ENCODE results near the gene TANGO6.
"Not testable (repeated sequence)": the region's sequence is repeated elsewhere in the genome, so short reads cannot be mapped to it uniquely, and the experiment has no call there.

TANGO6 gene

DNA sequence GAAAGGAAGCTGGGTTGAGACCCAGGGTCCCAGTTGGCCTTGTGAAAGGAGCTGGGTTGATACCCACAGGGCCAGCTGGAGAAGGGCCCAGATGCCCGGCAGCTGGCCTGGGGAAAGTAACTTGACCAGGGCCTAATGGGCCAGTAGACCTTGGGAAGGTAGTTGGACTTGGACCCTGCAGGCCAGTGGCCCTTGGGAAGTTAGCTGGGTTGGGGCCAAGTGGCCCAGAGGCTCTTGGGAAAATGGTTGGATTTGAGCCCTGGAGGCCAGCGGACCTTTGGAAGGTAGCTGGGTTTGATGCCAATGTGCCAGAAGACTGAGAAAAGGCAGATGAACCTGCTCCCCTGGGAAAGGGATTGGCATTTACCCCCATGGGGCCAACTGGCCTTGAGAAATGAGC is 275.7 kb downstream of the TANGO6 start:
- Histone ChIP-seq H3K27me3 (replicated peaks; ENCODE audit: control insufficient read depth, insufficient read depth, low read length, poor library complexity, severe bottlenecking) (no peaks in the 10 kb centered on the region), H3K4me1 (ENCODE audit: control insufficient read depth, insufficient read depth, low read length, poor library complexity, severe bottlenecking) (no peaks in the 10 kb centered on the region), H3K4me3 (ENCODE audit: insufficient read depth, low read depth, low read length, poor library complexity, severe bottlenecking) (no peak overlapping the region), H3K9me3 (ENCODE audit: control insufficient read depth, low read length) (no peaks in the 10 kb centered on the region), H3K36me3 (ENCODE audit: control insufficient read depth, insufficient read depth, low read length) (peaks cover 48% of the 10 kb centered on the region), H3K27ac (ENCODE audit: insufficient read depth, low read length, poor library complexity, severe bottlenecking) (no peak overlapping the region)
- no peak for DNase-seq

DNA sequence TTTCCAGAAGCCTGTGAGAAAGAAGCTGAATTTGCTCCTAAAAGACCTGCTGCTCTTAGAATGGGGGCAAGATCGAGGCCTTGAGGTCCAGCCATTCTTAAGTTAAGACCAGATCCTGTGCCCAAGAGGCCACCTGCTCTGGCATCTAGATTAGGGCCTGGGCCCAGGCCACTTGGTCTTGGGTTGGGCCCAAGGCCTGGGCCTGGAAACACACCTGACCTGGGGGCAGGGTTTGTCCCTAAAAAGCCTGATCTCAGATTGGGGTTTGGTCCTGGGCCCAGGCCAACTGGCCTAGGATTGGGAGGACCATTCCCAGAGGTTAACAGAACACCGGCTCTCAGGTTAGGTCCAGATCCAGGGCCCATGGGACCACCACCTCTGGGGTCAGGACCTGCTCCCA is 276.2 kb downstream of the TANGO6 start:
- Histone ChIP-seq H3K27me3 (replicated peaks; ENCODE audit: control insufficient read depth, insufficient read depth, low read length, poor library complexity, severe bottlenecking) (no peaks in the 10 kb centered on the region), H3K36me3 (ENCODE audit: control insufficient read depth, insufficient read depth, low read length) (peaks cover 48% of the 10 kb centered on the region), H3K4me1 (ENCODE audit: control insufficient read depth, insufficient read depth, low read length, poor library complexity, severe bottlenecking) (no peaks in the 10 kb centered on the region), H3K9me3 (ENCODE audit: control insufficient read depth, low read length) (no peaks in the 10 kb centered on the region), H3K4me3 (ENCODE audit: insufficient read depth, low read depth, low read length, poor library complexity, severe bottlenecking) (no peak overlapping the region), H3K27ac (ENCODE audit: insufficient read depth, low read length, poor library complexity, severe bottlenecking) (no peak overlapping the region)
- DNase-seq = no peak

DNA sequence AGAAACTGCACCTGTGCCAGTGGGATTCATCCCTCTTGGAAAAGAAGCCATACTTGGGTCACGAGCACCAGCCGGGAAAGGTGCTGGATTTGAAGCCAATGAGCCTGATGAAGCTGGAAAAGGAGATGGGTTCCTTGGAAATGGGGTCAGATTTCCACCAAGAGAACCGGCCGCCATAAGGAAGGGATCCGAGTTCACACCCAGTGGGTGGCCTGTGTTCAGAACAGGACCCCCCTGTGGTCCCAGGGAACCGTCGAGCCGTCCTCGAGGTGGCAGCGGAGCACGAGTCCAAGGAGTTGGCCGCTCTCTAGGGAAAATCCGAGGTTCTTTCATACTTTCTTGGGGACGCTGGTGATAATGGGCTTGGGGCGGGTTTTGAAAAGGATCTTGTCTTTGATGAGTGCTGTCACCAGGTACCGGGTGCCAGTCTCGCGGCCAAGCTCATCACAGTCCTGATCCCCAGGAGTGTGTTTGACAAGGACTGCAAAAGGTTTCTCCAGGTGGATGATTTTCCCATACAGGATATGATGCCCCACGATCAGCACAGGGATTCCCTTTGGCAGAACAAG is 276.8 kb downstream of the TANGO6 start:
- H3K4me3 ChIP-seq (ENCODE audit: insufficient read depth, low read depth, low read length, poor library complexity, severe bottlenecking) = no peak overlapping the region
- H3K9me3 ChIP-seq (ENCODE audit: control insufficient read depth, low read length) = no peaks in the 10 kb centered on the region
- no peak overlapping the region for H3K27ac ChIP-seq (ENCODE audit: insufficient read depth, low read length, poor library complexity, severe bottlenecking)
- no peaks in the 10 kb centered on the region for H3K27me3 ChIP-seq (replicated peaks; ENCODE audit: control insufficient read depth, insufficient read depth, low read length, poor library complexity, severe bottlenecking)
- H3K36me3 ChIP-seq (ENCODE audit: control insufficient read depth, insufficient read depth, low read length) = peaks cover 48% of the 10 kb centered on the region
- no peaks in the 10 kb centered on the region for H3K4me1 ChIP-seq (ENCODE audit: control insufficient read depth, insufficient read depth, low read length, poor library complexity, severe bottlenecking)
- DNase-seq = no peak

DNA sequence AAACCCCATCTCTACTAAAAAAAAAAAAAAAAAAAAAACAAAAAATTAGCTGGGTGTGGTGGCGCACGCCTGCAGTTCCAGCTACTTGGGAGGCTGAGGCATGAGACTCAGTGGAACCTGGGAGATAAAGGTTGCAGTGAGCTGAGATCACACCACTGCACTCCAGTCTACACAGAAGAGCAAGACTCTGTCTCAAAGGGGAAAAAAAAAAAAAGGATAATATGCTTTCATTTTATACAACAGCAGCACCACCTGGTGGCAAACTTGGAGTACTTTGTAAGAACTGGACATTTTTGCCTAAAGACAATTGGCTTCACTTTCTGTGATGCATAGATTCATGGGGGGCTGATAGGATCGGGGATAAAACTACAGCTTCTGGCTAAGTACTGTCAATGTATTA is 280.6 kb downstream of the TANGO6 start:
- Histone ChIP-seq H3K27ac (ENCODE audit: insufficient read depth, low read length, poor library complexity, severe bottlenecking) (no peak overlapping the region), H3K4me1 (ENCODE audit: control insufficient read depth, insufficient read depth, low read length, poor library complexity, severe bottlenecking) (no peaks in the 10 kb centered on the region), H3K36me3 (ENCODE audit: control insufficient read depth, insufficient read depth, low read length) (peaks cover 20% of the 10 kb centered on the region), H3K27me3 (replicated peaks; ENCODE audit: control insufficient read depth, insufficient read depth, low read length, poor library complexity, severe bottlenecking) (no peaks in the 10 kb centered on the region), H3K4me3 (ENCODE audit: insufficient read depth, low read depth, low read length, poor library complexity, severe bottlenecking) (no peak overlapping the region), H3K9me3 (ENCODE audit: control insufficient read depth, low read length) (no peaks in the 10 kb centered on the region)
- peak; percentile 28 to 53 (median 39) for DNase-seq

DNA sequence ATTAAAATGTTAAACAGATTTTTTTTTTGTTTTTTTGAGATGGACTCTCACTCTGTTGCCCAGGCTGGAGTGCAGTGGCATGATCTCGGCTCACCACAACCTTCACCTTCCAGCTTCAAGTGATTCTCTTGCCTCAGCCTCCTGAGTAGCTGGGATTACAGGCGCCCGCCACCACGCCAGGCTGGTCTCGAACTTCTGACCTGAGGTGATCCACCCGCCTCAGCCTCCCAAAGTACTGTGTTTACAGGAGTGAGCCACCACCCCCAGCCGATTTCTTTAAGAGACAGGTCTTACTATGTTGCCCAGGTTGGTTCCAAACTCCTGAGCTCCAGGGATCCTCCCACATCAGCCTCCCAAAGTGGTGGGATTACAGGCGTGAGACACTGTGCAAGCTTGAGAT is 281.1 kb downstream of the TANGO6 start:
- H3K27ac ChIP-seq (ENCODE audit: insufficient read depth, low read length, poor library complexity, severe bottlenecking) = not testable (repeated sequence)
- H3K36me3 ChIP-seq (ENCODE audit: control insufficient read depth, insufficient read depth, low read length) = peaks cover 15% of the 10 kb centered on the region

DNA sequence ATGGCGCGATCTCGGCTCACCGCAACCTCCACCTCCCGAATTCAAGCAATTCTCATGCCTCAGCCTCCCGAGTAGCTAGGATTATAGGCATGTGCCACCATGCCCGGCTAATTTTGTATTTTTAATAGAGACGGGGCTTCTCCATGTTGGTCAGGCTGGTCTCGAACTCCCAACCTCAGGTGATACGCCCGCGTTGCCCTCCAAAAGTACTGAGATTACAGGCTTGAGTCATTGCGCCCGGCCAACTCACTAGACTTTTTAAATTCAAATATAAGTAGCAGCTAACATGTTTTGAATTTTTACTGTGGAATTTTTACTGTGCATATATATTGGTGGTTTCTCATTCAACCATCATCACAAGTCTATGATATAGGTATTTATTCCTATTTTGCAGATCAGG is 281.6 kb downstream of the TANGO6 start:
- H3K9me3 ChIP-seq (ENCODE audit: control insufficient read depth, low read length); DNase-seq; H3K27me3 ChIP-seq (replicated peaks; ENCODE audit: control insufficient read depth, insufficient read depth, low read length, poor library complexity, severe bottlenecking); H3K27ac ChIP-seq (ENCODE audit: insufficient read depth, low read length, poor library complexity, severe bottlenecking); H3K4me1 ChIP-seq (ENCODE audit: control insufficient read depth, insufficient read depth, low read length, poor library complexity, severe bottlenecking); H3K4me3 ChIP-seq (ENCODE audit: insufficient read depth, low read depth, low read length, poor library complexity, severe bottlenecking); H3K36me3 ChIP-seq (ENCODE audit: control insufficient read depth, insufficient read depth, low read length): not testable (repeated sequence)

More for the DNA sequence above, 281.1 kb downstream of the TANGO6 start:
- not testable (repeated sequence) for H3K4me3 ChIP-seq (ENCODE audit: insufficient read depth, low read depth, low read length, poor library complexity, severe bottlenecking); H3K4me1 ChIP-seq (ENCODE audit: control insufficient read depth, insufficient read depth, low read length, poor library complexity, severe bottlenecking); H3K27me3 ChIP-seq (replicated peaks; ENCODE audit: control insufficient read depth, insufficient read depth, low read length, poor library complexity, severe bottlenecking); H3K9me3 ChIP-seq (ENCODE audit: control insufficient read depth, low read length); DNase-seq

DNA sequence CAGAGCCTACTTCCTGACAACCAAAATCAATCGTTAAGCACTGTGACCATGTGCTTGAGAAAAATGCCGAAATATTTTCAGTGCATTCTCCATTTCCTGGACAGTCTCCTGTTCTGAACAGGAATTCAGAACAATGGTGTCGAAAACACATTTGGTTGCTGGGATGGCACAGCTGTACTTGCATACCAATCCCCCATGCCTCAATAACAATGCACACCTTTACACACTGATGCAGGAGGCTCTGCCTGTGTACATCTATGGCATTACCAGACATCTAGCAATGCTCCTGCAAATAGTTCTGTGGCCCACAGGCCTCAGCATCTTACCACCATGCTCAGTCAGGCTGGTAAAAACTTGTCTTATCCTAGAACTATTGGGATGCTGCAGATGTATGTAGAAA is 282.9 kb downstream of the TANGO6 start:
- Histone ChIP-seq H3K9me3 (ENCODE audit: control insufficient read depth, low read length) (no peaks in the 10 kb centered on the region), H3K4me1 (ENCODE audit: control insufficient read depth, insufficient read depth, low read length, poor library complexity, severe bottlenecking) (peaks cover 8% of the 10 kb centered on the region), H3K27ac (ENCODE audit: insufficient read depth, low read length, poor library complexity, severe bottlenecking) (no peak overlapping the region), H3K4me3 (ENCODE audit: insufficient read depth, low read depth, low read length, poor library complexity, severe bottlenecking) (no peak overlapping the region), H3K27me3 (replicated peaks; ENCODE audit: control insufficient read depth, insufficient read depth, low read length, poor library complexity, severe bottlenecking) (no peaks in the 10 kb centered on the region), H3K36me3 (ENCODE audit: control insufficient read depth, insufficient read depth, low read length) (no peaks in the 10 kb centered on the region)
- DNase-seq = no peak

DNA sequence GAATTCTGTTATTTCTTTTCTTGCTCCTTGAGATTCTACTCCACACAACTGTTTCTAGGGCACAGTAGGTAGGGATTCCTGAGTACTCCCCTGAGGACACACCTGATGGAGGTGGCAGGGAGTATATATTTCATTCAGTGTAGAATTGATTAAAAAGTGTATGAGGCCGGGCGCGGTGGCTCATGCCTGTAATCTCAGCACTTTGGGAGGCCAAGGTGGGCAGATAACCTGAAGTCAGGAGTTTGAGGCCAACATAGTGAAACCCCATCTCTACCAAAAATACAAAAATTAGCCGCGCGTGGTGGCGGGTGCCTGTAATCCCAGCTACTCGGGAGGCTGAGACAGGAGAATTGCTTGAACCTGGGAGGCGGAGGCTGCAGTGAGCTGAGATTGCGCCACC is 283.5 kb downstream of the TANGO6 start:
- H3K9me3 ChIP-seq (ENCODE audit: control insufficient read depth, low read length); H3K4me1 ChIP-seq (ENCODE audit: control insufficient read depth, insufficient read depth, low read length, poor library complexity, severe bottlenecking); H3K27me3 ChIP-seq (replicated peaks; ENCODE audit: control insufficient read depth, insufficient read depth, low read length, poor library complexity, severe bottlenecking); DNase-seq; H3K27ac ChIP-seq (ENCODE audit: insufficient read depth, low read length, poor library complexity, severe bottlenecking); H3K4me3 ChIP-seq (ENCODE audit: insufficient read depth, low read depth, low read length, poor library complexity, severe bottlenecking); H3K36me3 ChIP-seq (ENCODE audit: control insufficient read depth, insufficient read depth, low read length): not testable (repeated sequence)

DNA sequence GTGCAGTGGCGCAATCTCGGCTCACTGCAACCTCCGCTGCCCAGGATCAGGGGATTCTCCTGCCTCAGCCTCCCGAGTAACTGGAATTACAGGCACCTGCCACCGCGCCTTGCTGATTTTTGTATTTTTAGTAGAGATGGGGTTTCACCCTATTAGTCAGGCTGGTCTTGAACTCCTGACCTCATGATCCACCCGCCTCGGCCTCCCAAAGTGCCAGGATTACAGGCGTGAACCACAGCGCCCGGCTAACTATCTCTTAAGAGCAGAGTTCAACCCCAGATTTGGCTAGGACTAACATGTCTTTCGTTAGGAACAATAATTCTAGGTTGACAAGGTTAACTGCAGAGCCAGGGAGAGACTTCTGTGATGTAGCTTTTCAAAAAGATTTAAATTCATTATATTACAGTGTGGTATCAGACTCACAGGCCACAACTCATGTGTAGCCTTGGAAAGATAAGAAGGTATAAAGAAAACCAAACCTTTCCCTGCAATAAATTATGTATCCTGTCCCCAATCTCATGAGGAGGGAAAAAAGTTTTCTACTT is 284.7 kb downstream of the TANGO6 start:
- peaks cover 8% of the 10 kb centered on the region for H3K4me1 ChIP-seq (ENCODE audit: control insufficient read depth, insufficient read depth, low read length, poor library complexity, severe bottlenecking)

DNA sequence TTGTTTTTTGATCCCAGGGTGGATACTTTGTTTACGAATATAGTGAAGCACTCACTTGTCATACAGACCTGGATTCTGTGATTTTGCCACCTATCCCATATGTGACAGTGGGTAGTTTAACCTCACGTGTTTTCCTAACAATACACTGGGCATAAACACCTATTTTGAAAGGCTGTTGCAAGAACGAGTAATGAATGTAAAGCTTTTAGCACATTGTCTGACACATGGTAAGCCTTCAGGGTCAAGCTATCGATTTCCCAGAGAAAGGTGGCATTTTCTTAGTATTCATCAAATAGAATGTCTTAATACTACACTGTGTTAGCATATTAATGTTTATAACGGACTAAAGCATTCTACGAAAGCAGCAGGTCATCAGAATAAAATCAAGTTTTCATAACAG is 287.1 kb downstream of the TANGO6 start:
- Histone ChIP-seq H3K27me3 (replicated peaks; ENCODE audit: control insufficient read depth, insufficient read depth, low read length, poor library complexity, severe bottlenecking) (no peaks in the 10 kb centered on the region), H3K27ac (ENCODE audit: insufficient read depth, low read length, poor library complexity, severe bottlenecking) (no peak overlapping the region), H3K4me1 (ENCODE audit: control insufficient read depth, insufficient read depth, low read length, poor library complexity, severe bottlenecking) (peaks cover 17% of the 10 kb centered on the region), H3K9me3 (ENCODE audit: control insufficient read depth, low read length) (no peaks in the 10 kb centered on the region), H3K4me3 (ENCODE audit: insufficient read depth, low read depth, low read length, poor library complexity, severe bottlenecking) (no peak overlapping the region), H3K36me3 (ENCODE audit: control insufficient read depth, insufficient read depth, low read length) (no peaks in the 10 kb centered on the region)
- no peak for DNase-seq

More for the DNA sequence above, 284.7 kb downstream of the TANGO6 start:
- DNase-seq = no peak
- H3K9me3 ChIP-seq (ENCODE audit: control insufficient read depth, low read length) = no peaks in the 10 kb centered on the region
- H3K27me3 ChIP-seq (replicated peaks; ENCODE audit: control insufficient read depth, insufficient read depth, low read length, poor library complexity, severe bottlenecking) = no peaks in the 10 kb centered on the region
- H3K4me3 ChIP-seq (ENCODE audit: insufficient read depth, low read depth, low read length, poor library complexity, severe bottlenecking) = no peak overlapping the region
- H3K36me3 ChIP-seq (ENCODE audit: control insufficient read depth, insufficient read depth, low read length) = no peaks in the 10 kb centered on the region
- H3K27ac ChIP-seq (ENCODE audit: insufficient read depth, low read length, poor library complexity, severe bottlenecking) = no peak overlapping the region

Measured in effector memory CD4-positive, alpha-beta T cell (primary cell).